ENCODE data around the gene ZNF564.
A peak's percentile ranks its signal among the peaks of the same experiment; 100 is the strongest.

DNA sequence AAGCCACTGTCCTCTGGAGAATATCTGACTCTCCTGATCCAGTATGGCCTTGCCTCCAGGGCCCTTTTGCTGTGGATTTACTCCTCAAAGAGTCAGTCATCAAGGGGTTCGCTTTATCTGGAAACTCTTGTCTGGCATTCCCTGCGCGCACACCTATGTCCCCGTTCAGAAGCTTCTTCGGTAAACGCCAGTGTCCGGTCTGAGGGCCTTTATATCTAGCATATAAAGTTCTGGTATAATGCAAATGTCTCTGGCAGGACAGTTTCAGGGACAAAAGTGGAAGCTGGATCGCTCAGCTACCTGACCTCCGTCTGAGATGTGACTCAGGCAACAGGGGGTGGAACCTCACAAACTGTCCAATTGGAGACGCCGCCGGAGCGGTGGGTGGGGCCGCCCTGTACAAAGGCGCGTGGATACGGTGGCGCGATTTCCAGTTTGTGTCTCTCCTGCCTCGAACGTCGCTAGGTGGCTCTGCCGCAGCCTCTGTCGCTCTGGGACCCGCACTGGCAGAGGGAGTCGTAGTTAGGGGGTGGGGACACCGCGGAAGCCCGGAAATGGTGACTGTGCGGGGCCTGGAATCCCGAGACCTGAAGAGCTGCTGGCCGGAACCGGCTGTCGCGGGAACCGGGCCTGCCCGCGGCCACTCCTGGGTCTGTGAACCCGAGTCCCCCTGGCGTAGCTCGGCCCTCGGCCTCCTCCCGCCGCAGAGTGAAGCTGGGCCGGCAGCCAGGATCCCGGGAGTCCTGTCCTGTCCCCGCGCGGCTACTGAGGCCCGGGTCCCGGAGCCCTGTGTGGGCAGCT, 56.1 kb downstream of the ZNF564 start:
- TF ChIP-seq, protein P1, sequence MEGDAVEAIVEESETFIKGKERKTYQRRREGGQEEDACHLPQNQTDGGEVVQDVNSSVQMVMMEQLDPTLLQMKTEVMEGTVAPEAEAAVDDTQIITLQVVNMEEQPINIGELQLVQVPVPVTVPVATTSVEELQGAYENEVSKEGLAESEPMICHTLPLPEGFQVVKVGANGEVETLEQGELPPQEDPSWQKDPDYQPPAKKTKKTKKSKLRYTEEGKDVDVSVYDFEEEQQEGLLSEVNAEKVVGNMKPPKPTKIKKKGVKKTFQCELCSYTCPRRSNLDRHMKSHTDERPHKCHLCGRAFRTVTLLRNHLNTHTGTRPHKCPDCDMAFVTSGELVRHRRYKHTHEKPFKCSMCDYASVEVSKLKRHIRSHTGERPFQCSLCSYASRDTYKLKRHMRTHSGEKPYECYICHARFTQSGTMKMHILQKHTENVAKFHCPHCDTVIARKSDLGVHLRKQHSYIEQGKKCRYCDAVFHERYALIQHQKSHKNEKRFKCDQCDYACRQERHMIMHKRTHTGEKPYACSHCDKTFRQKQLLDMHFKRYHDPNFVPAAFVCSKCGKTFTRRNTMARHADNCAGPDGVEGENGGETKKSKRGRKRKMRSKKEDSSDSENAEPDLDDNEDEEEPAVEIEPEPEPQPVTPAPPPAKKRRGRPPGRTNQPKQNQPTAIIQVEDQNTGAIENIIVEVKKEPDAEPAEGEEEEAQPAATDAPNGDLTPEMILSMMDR (IDR thresholded peaks at IDR 0.05), result peak; percentile 28 to 66 (median 41)
- peak; percentile 58 to 78 for TF ChIP-seq POLR2A (IDR thresholded peaks at IDR 0.05)
- TF ChIP-seq EP300 (IDR thresholded peaks at IDR 0.05), result peak; percentile 69 to 93

Measured in tibial nerve (tissue), 4 donors.